Ovary (tissue), 9 donors: ENCODE results near the gene GPRIN3. TPM values are rescaled to one million over a fixed set of nuclear protein-coding genes. Genes with fewer than 3 reads are reported as not detected.

Experiments
- DNase-seq, 5 donors: peaks; one replicate each; pipeline ENCODE4 v3.0.0-alpha.2; 2019 to 2020
- H3K27ac ChIP-seq, 2 donors: fragments of 200-600 bp; one replicate each; pipeline versions ENCODE4 v1.5.1 to v1.8.0; 2019 to 2022
- H3K27me3 ChIP-seq: fragments of 200-600 bp; one replicate; pipeline ENCODE4 v1.8.0; 2022
- H3K36me3 ChIP-seq: fragments of 200-600 bp; sonication (generic); one replicate; pipeline ENCODE4 v1.5.1; 2019
- H3K4me1 ChIP-seq: one replicate; pipeline ENCODE4 v1.8.1; 2013; ENCODE audit warnings: mild to moderate bottlenecking, moderate library complexity; ENCODE audit not compliant: insufficient read depth
- H3K4me3 ChIP-seq: fragments of 200-600 bp; sonication (generic); one replicate; pipeline ENCODE4 v1.5.1; 2017
- H3K9me3 ChIP-seq, 2 donors: fragments of 200-600 bp in 1 of 2; sonication (generic) in 1 of 2; one replicate each; pipeline versions ENCODE4 v1.5.1 to v1.8.1; 2013 to 2019; ENCODE audit warnings: mild to moderate bottlenecking in 1 of 2, moderate library complexity in 1 of 2
- EP300 ChIP-seq: sonication (generic); formaldehyde crosslinking; IDR thresholded peaks from one replicate; pipeline ENCODE4 v1.6.1; 2017; ENCODE audit warnings: antibody characterized with exemption
- POLR2A ChIP-seq: fragments of 450-650 bp; IDR thresholded peaks from one replicate; pipeline ENCODE4 v1.6.1; 2017; ENCODE audit warnings: antibody characterized with exemption, mild to moderate bottlenecking, moderate library complexity
- WGBS, 3 donors: extraction: QIAGEN DNeasy Blood & Tissue Kit in 1 of 3; methylation state at CpG; one replicate each; pipeline versions ENCODE4 v1.1.5 to v1.1.7; 2013 to 2017; 5-methylcytosine and 5-hydroxymethylcytosine counted together
- intact Hi-C, 4 donors: fragments of 100-400 bp; cut with DNase I; formaldehyde crosslinking; loops; one replicate each; pipeline versions ENCODE4 v1.11.0 to v1.15.1; 2022 to 2023
- polyA plus RNA-seq, 2 donors: library from polyadenylated mRNA; stranded (reverse); fragments of 200-250 nt in 1 of 2; fragments of 350-450 nt in 1 of 2; fragmentation: Illumina TruSeq in 1 of 2; extraction: RNeasy Lipid Tissue Mini Kit (QIAGEN cat#74804) in 1 of 2; gene quantifications; one replicate each; pipeline ENCODE4 v1.2.3, GENCODE V29; 2013 to 2014
- total RNA-seq, 7 donors: library from RNA; depleted of rRNA in 2 of 7; stranded (reverse); fragments of >200 nt in 2 of 7; fragmentation: NEBNext Ultra II Directional in 3 of 7; extraction: Animal tissue kit (Norgen Biotek cat#: 25700) in 3 of 7; gene quantifications; one replicate each; pipeline versions ENCODE4 v1.1.0 to v1.2.4, GENCODE V29; 2016 to 2023
- TF ChIP-seq, protein P1 (sequence below), 3 donors: fragments of 450-650 bp in 2 of 3; fragments of 200-600 bp in 1 of 3; IDR thresholded peaks; one replicate each; pipeline versions ENCODE4 v1.5.1 to v1.8.0; 2016 to 2022; ENCODE audit warnings: antibody characterized with exemption in 3 of 3, mild to moderate bottlenecking in 1 of 3
- donor health status: DM: no; HTN: no; CAD: no; lungs with moderate emphysema.
- donor health status: DM: no; HTN: no; CAD: no.
- donor health status: Bipolar disorder and iron deficiency.
- donor health status: DM: yes; HTN: yes; CAD: no.
- donor health status: DM: no; HTN: no; CAD: no.
- donor health status: DM: yes; HTN: yes; CAD: no.

Gene GPRIN3
- total and polyA plus RNA-seq, 9 donors, result 1.0 to 6.8 (median 3.7) TPM

DNA sequence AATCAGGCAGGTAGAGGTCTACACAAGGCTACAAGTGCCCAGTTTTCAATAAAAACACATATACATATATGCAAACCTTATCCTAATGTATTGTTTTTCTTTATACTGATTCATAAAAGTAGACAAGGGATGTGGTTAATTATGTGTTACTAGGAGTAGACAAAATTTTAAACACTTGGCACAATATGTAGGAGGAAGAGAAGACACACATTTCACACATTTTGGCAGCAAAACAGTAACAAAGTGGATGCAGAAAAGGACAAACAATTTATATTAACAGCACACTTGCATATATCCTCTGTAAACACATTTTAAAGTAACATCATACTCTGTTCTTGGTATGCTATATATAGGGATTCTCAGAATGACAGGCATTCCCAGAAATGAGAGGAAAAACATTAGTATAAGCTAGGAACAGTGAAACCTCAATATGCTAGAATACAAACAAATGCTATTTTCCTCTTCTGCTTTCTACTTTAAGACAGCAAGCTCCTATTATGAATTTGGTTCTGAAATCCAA, 63.8 kb downstream of the GPRIN3 start:
- Histone ChIP-seq H3K4me3 (no peak overlapping the region), H3K27ac (peak overlapping the region in 1 of 2 donors; percentile 16), H3K27me3 (no peaks in the 10 kb centered on the region), H3K9me3 (no peaks in the 10 kb centered on the region), H3K36me3 (no peaks in the 10 kb centered on the region), H3K4me1 (peaks cover 14% of the 10 kb centered on the region)
- intact Hi-C loops, result no loop called here
- TF ChIP-seq, protein P1, sequence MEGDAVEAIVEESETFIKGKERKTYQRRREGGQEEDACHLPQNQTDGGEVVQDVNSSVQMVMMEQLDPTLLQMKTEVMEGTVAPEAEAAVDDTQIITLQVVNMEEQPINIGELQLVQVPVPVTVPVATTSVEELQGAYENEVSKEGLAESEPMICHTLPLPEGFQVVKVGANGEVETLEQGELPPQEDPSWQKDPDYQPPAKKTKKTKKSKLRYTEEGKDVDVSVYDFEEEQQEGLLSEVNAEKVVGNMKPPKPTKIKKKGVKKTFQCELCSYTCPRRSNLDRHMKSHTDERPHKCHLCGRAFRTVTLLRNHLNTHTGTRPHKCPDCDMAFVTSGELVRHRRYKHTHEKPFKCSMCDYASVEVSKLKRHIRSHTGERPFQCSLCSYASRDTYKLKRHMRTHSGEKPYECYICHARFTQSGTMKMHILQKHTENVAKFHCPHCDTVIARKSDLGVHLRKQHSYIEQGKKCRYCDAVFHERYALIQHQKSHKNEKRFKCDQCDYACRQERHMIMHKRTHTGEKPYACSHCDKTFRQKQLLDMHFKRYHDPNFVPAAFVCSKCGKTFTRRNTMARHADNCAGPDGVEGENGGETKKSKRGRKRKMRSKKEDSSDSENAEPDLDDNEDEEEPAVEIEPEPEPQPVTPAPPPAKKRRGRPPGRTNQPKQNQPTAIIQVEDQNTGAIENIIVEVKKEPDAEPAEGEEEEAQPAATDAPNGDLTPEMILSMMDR (IDR thresholded peaks at IDR 0.05), result no peak
- TF ChIP-seq EP300 (no peak), POLR2A (no peak)
- no peak for DNase-seq

DNA sequence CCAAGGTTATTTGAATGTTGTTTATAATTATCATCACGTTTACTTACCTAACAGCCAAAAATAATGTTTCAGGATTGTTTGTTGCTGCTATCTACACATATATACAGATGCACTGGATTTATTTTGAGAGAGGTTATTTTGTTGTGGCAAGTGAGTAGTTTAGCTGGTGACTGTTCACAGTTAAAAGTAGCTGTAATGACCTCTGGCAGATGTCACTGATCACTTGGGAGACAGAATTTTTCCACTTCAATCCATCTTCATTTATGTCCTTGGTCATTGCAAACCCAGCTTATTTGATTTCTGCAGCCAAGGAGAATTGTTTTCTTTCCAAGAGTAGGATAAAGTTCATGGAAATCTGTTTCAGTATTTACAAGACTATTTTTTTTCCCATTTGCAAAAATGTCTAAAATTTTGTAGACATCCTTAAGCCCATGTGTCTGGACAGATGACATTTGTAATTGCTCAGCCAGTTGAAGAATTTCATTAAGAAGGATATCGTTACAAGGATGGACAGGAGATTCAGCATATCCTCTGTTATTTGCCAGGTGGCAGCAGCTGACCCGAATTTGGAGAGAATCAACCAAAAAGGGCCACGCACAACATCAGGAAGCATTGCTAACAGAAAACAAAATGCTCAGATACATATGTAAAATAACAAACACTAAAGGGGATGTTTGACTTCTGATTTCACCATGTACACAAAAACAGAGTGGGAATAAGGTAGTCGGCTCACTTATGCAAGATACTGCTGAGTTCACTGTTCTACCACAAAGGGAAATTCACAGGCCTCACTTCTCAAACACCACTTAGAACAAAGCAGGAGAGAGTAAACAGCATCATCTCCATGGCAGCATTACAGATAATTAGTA, 64.5 kb downstream of the GPRIN3 start:
- Histone ChIP-seq H3K9me3 (no peaks in the 10 kb centered on the region), H3K36me3 (no peaks in the 10 kb centered on the region), H3K4me3 (no peak overlapping the region), H3K27me3 (no peaks in the 10 kb centered on the region), H3K27ac (peak overlapping the region in 1 of 2 donors; percentile 16), H3K4me1 (peaks cover 13% of the 10 kb centered on the region)
- TF ChIP-seq POLR2A, result no peak
- no peak for TF ChIP-seq EP300
- TF ChIP-seq, protein P1 (IDR thresholded peaks at IDR 0.05), result no peak
- DNase-seq, result no peak
- intact Hi-C loops, result no loop called here
- WGBS, 3 donors, result 9 to 23% (median 18%) methylated on average over 5 of the region's 5 CpGs

- TF ChIP-seq, protein P1 (IDR thresholded peaks at IDR 0.05), result no peak
- no peak for TF ChIP-seq POLR2A
- TF ChIP-seq EP300, result no peak
- DNase-seq, result no peak
- H3K36me3 ChIP-seq, result no peaks in the 10 kb centered on the region
- peaks cover 8% of the 10 kb centered on the region for H3K4me1 ChIP-seq
- H3K4me3 ChIP-seq, result no peak overlapping the region
- 75 to 85% (median 83%) methylated on average over 2 of the region's 2 CpGs for WGBS, 3 donors
- H3K27me3 ChIP-seq, result no peaks in the 10 kb centered on the region
- no peak overlapping the region for H3K27ac ChIP-seq
- H3K9me3 ChIP-seq, result no peaks in the 10 kb centered on the region
- intact Hi-C loops, result no loop called here
These were observed 65.4 kb downstream of the GPRIN3 start for GRCh38 chr4:89242216-89242615.

DNA sequence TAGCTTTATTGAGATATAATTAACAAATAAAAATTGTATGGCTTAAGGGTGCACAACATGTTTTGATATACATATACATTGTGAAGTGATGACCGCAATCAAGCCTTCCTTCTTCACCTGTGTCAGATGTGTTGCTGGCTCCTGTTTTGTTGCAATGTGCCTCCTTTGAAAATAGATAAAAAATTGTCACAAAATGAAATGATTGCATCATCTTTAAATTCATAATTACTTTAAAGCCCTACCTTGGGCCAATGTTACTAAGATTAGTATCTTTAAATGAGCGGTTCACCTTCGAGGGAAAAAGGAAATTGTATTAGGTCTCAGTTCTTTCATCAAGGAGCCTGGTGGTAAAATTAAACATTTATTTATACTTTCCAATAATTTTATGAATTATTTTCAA, 77.3 kb downstream of the GPRIN3 start:
- TF ChIP-seq EP300, result no peak
- TF ChIP-seq, protein P1 (IDR thresholded peaks at IDR 0.05), result no peak
- H3K27me3 ChIP-seq, result no peaks in the 10 kb centered on the region
- WGBS, 3 donors, result 94 to 97% (median 95%) methylated on average over 3 of the region's 3 CpGs
- H3K9me3 ChIP-seq, result no peaks in the 10 kb centered on the region
- H3K36me3 ChIP-seq, result no peaks in the 10 kb centered on the region
- no peak overlapping the region for H3K27ac ChIP-seq
- no peak for DNase-seq
- intact Hi-C loops, result no loop called here
- no peaks in the 10 kb centered on the region for H3K4me1 ChIP-seq
- H3K4me3 ChIP-seq, result no peak overlapping the region
